HepG2 (cell line): ENCODE results near the gene TRIM8.

Experiments used
- BHLHE40 ChIP-seq: IDR thresholded peaks from 2 replicates; pipeline ENCODE4 v1.6.1; 2011; ENCODE audit warnings: low read length, improper control_type of control experiment
- CREB1 ChIP-seq, 2 experiments: fragments of 450-650 bp in 1 of 2; IDR thresholded peaks; 2 replicates each; pipeline ENCODE4 v1.6.1; 2016 to 2017; ENCODE audit warnings: control low read depth in 1 of 2, mild to moderate bottlenecking in 1 of 2, missing compliant biosample characterization in 1 of 2, missing genetic modification characterization in 1 of 2
- CTCF ChIP-seq: sonication (generic); formaldehyde crosslinking; IDR thresholded peaks from 2 replicates; pipeline ENCODE4 v1.5.0; 2020; ENCODE audit warnings: mild to moderate bottlenecking, missing genetic modification reagents, moderate library complexity
- EED ChIP-seq: sonication (generic); formaldehyde crosslinking; IDR thresholded peaks from 2 replicates; pipeline ENCODE4 v1.5.0; 2020; ENCODE audit warnings: mild to moderate bottlenecking, missing genetic modification reagents
- RBM39 ChIP-seq: fragments of 200-400 bp; formaldehyde crosslinking; IDR thresholded peaks from one replicate; pipeline ENCODE4 v1.6.1; 2018; ENCODE audit warnings: antibody characterized with exemption, mild to moderate bottlenecking, low read depth, low read length; ENCODE audit not compliant: poor library complexity, severe bottlenecking
- TP53 ChIP-seq: sonication (generic); formaldehyde crosslinking; conservative IDR thresholded peaks from 2 replicates; pipeline ENCODE4 v1.4.0; 2020; ENCODE audit warnings: missing genetic modification reagents
- ZNF24 ChIP-seq: fragments of 450-650 bp; IDR thresholded peaks from 2 replicates; pipeline ENCODE4 v1.6.1; 2017; ENCODE audit warnings: antibody characterized with exemption, mild to moderate bottlenecking
- ZNF280D ChIP-seq: sonication (generic); formaldehyde crosslinking; IDR thresholded peaks from 2 replicates; pipeline ENCODE4 v1.5.1; 2020; ENCODE audit warnings: mild to moderate bottlenecking, missing genetic modification reagents
- TF ChIP-seq, protein P1 (sequence below), 2 experiments: IDR thresholded peaks; 2 replicates each; pipeline ENCODE4 v1.6.1; 2011 to 2012; ENCODE audit warnings: low read length in 2 of 2, borderline replicate concordance in 1 of 2, low read depth in 1 of 2, mild to moderate bottlenecking in 1 of 2, moderate library complexity in 1 of 2

DNA sequence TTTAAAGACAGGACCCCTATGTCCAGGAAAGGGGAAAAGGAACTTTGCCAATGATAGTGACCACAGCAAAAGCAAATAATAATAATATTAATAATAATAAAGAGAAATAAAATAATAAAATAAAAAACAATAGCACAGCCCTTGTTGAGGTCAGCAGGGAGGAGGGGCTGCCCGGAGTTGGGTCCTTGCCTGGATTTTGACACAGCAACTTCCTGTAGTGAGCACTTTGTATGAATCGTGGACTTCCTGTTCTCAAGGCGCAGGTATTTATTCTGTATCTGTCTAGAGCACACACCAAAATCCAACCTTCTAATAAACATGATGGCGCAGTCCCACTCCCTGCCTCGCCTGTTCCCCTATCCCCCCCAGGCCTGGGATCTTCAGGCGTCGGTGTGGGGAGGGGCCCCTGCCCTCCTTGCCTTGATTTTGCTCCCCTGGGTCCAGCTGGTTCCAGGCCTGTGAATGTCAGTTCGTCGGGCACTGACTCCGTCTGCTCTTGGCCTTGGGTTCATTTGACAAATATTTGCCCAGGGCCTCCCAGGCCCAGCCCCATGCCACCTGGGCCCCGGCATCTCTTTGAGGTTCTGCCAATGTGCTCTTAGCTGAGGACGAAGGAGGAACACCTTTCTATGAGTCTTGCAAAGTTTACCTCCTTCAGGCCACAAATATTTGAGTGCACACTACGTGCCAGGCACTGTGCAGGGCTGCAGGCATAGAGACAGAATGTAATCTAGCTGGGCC lies 13.9 kb downstream of the TRIM8 start:
- TF ChIP-seq EED (CRISPR knock-in tag) (no peak), RBM39 (no peak), CREB1 (IDR thresholded peaks at IDR 0.05) (no peak), CREB1 (CRISPR knock-in tag; IDR thresholded peaks at IDR 0.05) (no peak), CTCF (no peak), ZNF24 (no peak), ZNF280D (CRISPR knock-in tag) (no peak), BHLHE40 (no peak), TP53 (CRISPR knock-in tag) (no peak)
- TF ChIP-seq, protein P1, sequence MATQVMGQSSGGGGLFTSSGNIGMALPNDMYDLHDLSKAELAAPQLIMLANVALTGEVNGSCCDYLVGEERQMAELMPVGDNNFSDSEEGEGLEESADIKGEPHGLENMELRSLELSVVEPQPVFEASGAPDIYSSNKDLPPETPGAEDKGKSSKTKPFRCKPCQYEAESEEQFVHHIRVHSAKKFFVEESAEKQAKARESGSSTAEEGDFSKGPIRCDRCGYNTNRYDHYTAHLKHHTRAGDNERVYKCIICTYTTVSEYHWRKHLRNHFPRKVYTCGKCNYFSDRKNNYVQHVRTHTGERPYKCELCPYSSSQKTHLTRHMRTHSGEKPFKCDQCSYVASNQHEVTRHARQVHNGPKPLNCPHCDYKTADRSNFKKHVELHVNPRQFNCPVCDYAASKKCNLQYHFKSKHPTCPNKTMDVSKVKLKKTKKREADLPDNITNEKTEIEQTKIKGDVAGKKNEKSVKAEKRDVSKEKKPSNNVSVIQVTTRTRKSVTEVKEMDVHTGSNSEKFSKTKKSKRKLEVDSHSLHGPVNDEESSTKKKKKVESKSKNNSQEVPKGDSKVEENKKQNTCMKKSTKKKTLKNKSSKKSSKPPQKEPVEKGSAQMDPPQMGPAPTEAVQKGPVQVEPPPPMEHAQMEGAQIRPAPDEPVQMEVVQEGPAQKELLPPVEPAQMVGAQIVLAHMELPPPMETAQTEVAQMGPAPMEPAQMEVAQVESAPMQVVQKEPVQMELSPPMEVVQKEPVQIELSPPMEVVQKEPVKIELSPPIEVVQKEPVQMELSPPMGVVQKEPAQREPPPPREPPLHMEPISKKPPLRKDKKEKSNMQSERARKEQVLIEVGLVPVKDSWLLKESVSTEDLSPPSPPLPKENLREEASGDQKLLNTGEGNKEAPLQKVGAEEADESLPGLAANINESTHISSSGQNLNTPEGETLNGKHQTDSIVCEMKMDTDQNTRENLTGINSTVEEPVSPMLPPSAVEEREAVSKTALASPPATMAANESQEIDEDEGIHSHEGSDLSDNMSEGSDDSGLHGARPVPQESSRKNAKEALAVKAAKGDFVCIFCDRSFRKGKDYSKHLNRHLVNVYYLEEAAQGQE (IDR thresholded peaks at IDR 0.05; ENCODE audit: borderline replicate concordance in 1 of 2, low read depth in 1 of 2, low read length in 2 of 2), result no peak
